Measurements from ENCODE around the gene MESD.

DNA sequence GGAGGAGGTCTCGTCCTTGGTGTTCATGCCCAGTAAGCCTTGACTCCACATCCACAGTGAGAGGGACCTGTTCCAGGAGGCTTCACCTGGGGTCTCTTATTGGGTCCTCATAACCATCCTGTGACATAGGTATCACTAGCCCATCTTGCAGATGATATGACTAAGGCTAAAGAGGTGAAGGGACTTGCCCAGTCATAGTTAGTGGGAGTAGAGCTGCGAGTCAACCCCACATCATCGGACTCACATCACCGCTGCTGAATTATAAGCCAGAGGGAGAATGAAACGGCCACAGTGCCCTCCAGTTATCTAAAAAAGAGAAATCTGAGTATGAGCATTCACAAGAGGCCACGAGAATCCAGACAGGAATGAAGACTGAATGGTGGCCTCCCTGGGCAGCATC lies 66.0 kb downstream of the MESD start:
- no peak for TF ChIP-seq POLR2A (IDR thresholded peaks at IDR 0.05; ENCODE audit: low read depth)
- TF ChIP-seq, protein P1, sequence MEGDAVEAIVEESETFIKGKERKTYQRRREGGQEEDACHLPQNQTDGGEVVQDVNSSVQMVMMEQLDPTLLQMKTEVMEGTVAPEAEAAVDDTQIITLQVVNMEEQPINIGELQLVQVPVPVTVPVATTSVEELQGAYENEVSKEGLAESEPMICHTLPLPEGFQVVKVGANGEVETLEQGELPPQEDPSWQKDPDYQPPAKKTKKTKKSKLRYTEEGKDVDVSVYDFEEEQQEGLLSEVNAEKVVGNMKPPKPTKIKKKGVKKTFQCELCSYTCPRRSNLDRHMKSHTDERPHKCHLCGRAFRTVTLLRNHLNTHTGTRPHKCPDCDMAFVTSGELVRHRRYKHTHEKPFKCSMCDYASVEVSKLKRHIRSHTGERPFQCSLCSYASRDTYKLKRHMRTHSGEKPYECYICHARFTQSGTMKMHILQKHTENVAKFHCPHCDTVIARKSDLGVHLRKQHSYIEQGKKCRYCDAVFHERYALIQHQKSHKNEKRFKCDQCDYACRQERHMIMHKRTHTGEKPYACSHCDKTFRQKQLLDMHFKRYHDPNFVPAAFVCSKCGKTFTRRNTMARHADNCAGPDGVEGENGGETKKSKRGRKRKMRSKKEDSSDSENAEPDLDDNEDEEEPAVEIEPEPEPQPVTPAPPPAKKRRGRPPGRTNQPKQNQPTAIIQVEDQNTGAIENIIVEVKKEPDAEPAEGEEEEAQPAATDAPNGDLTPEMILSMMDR (IDR thresholded peaks at IDR 0.05), result no peak
- no peak for TF ChIP-seq POLR2AphosphoS5 (IDR thresholded peaks at IDR 0.05)

Measured in esophagus muscularis mucosa (tissue), 3 donors.